Natural killer cell (primary cell): ENCODE results near the gene PITRM1. TPM values are rescaled to one million over a fixed set of nuclear protein-coding genes. Genes with fewer than 3 reads are reported as not detected.
A peak's percentile ranks its signal among the peaks of the same experiment; 100 is the strongest.

Experiments used
- ATAC-seq, 3 donors: fragments of 150-1000 bp in 2 of 3; fragments of 200-7000 bp in 1 of 3; cut with Tn5 transposase; 1 replicate in 1 of 3; 2 replicates in 2 of 3; pipeline ENCODE4 v1.10.0; 2021; ENCODE audit warnings: mild to moderate bottlenecking in 2 of 3, moderate library complexity in 2 of 3
- DNase-seq, 2 donors: peaks; one replicate each; pipeline versions ENCODE4 v3.0.0 to v3.0.0-alpha.2; 2013 to 2021; ENCODE audit warnings: mixed read lengths in 1 of 2
- H3K27ac ChIP-seq: one replicate; pipeline ENCODE4 v1.5.1; 2013; ENCODE audit warnings: mild to moderate bottlenecking, low read length
- H3K27me3 ChIP-seq: one replicate; pipeline ENCODE4 v1.6.1; 2013; ENCODE audit warnings: low read length; ENCODE audit not compliant: control insufficient read depth, insufficient read depth
- H3K36me3 ChIP-seq: one replicate; pipeline ENCODE4 v1.6.1; 2013; ENCODE audit warnings: low read length; ENCODE audit not compliant: control insufficient read depth, insufficient read depth
- H3K4me1 ChIP-seq: one replicate; pipeline ENCODE4 v1.6.1; 2013; ENCODE audit warnings: low read length; ENCODE audit not compliant: control insufficient read depth, insufficient read depth
- H3K4me3 ChIP-seq: one replicate; pipeline ENCODE4 v1.5.1; 2013; ENCODE audit warnings: low read length
- H3K9me3 ChIP-seq: one replicate; pipeline ENCODE4 v1.6.1; 2013; ENCODE audit warnings: low read length; ENCODE audit not compliant: control insufficient read depth, insufficient read depth
- H3K27ac Mint-ChIP-seq, 2 donors: one replicate each; pipeline ENCODE4 v1.8.0; 2022; ENCODE audit warnings: mild to moderate bottlenecking in 2 of 2, mixed read lengths in 2 of 2, moderate library complexity in 1 of 2
- H3K27me3 Mint-ChIP-seq, 2 donors: one replicate each; pipeline ENCODE4 v1.8.0; 2022; ENCODE audit warnings: low read depth in 2 of 2, mixed read lengths in 2 of 2
- H3K36me3 Mint-ChIP-seq: one replicate; pipeline ENCODE4 v1.8.0; 2022; ENCODE audit warnings: mixed read lengths
- H3K4me1 Mint-ChIP-seq, 2 donors: one replicate each; pipeline ENCODE4 v1.8.0; 2022; ENCODE audit warnings: mixed read lengths in 2 of 2
- H3K4me3 Mint-ChIP-seq: one replicate; pipeline ENCODE4 v1.8.0; 2022; ENCODE audit warnings: mild to moderate bottlenecking, moderate library complexity, mixed read lengths
- H3K9me3 Mint-ChIP-seq, 2 donors: one replicate each; pipeline ENCODE4 v1.8.0; 2022; ENCODE audit warnings: mixed read lengths in 2 of 2
- CTCF ChIP-seq: fragments of 200-600 bp; IDR thresholded peaks from one replicate; pipeline ENCODE4 v1.8.0; 2022; ENCODE audit warnings: antibody characterized with exemption
- WGBS: methylation state at CpG from one replicate; pipeline ENCODE4 v1.1.7; 2013; ENCODE audit warnings: missing lambda C conversion rate; ENCODE audit not compliant: insufficient coverage; 5-methylcytosine and 5-hydroxymethylcytosine counted together
- intact Hi-C: fragments of 100-400 bp; cut with micrococcal nuclease; formaldehyde crosslinking; loops from one replicate; pipeline ENCODE4 v1.14.2; 2022
- total RNA-seq, 4 donors: library from RNA; stranded (reverse); fragments of 120-200 nt in 1 of 4; gene quantifications; one replicate each; pipeline versions ENCODE4 v1.2.3 to v1.2.4, GENCODE V29; 2013 to 2022

The PITRM1 gene
- total RNA-seq, 3 donors from 2014 or later (not counting 1 experiment from before 2014, with no cell fraction given): 67.1 to 89.0 (median 70.6) TPM

- ATAC-seq: no peak
- no peaks in the 10 kb centered on the region for H3K9me3 Mint-ChIP-seq
- Histone ChIP-seq H3K4me1 (no peaks in the 10 kb centered on the region), H3K9me3 (no peaks in the 10 kb centered on the region), H3K4me3 (no peak overlapping the region), H3K36me3 (peaks cover 25% of the 10 kb centered on the region), H3K27me3 (no peaks in the 10 kb centered on the region), H3K27ac (no peak overlapping the region)
- no peaks in the 10 kb centered on the region for H3K4me1 Mint-ChIP-seq
- intact Hi-C loops: no loop called here
- no peaks in the 10 kb centered on the region for H3K36me3 Mint-ChIP-seq
- TF ChIP-seq CTCF: no peak
- DNase-seq: no peak
- H3K4me3 Mint-ChIP-seq: no peak overlapping the region
- no peak overlapping the region for H3K27ac Mint-ChIP-seq
- WGBS: 88% methylated on average over 27 of the region's 27 CpGs
- H3K27me3 Mint-ChIP-seq: no peaks in the 10 kb centered on the region
These were observed 49.9 kb downstream of the PITRM1 start for GRCh38 chr10:3122486-3123205.

GRCh38 chr10:3122034-3122433 is 50.5 kb downstream of the PITRM1 start:
- no peak overlapping the region for H3K27ac Mint-ChIP-seq
- no peak for TF ChIP-seq CTCF
- H3K4me3 Mint-ChIP-seq: no peak overlapping the region
- DNase-seq (no peak), ATAC-seq (no peak)
- Histone ChIP-seq H3K4me3 (no peak overlapping the region), H3K36me3 (peaks cover 30% of the 10 kb centered on the region), H3K9me3 (no peaks in the 10 kb centered on the region), H3K27ac (no peak overlapping the region), H3K4me1 (no peaks in the 10 kb centered on the region), H3K27me3 (no peaks in the 10 kb centered on the region)
- intact Hi-C loops: no loop called here
- 93% methylated on average over 14 of the region's 14 CpGs for WGBS
- H3K9me3 Mint-ChIP-seq: no peaks in the 10 kb centered on the region
- H3K36me3 Mint-ChIP-seq: no peaks in the 10 kb centered on the region
- no peaks in the 10 kb centered on the region for H3K27me3 Mint-ChIP-seq
- no peaks in the 10 kb centered on the region for H3K4me1 Mint-ChIP-seq

GRCh38 chr10:3119796-3120459 is 52.7 kb downstream of the PITRM1 start:
- H3K9me3 Mint-ChIP-seq: no peaks in the 10 kb centered on the region
- no peaks in the 10 kb centered on the region for H3K9me3 ChIP-seq
- no peaks in the 10 kb centered on the region for H3K4me1 ChIP-seq
- H3K27ac Mint-ChIP-seq: no peak overlapping the region
- H3K27ac ChIP-seq: no peak overlapping the region
- ATAC-seq (no peak), DNase-seq (peak in 1 of 2 donors; percentile 27)
- peaks cover 37% of the 10 kb centered on the region for H3K36me3 ChIP-seq
- intact Hi-C loops: no loop called here
- no peak overlapping the region for H3K4me3 Mint-ChIP-seq
- no peaks in the 10 kb centered on the region for H3K4me1 Mint-ChIP-seq
- no peaks in the 10 kb centered on the region for H3K27me3 ChIP-seq
- H3K27me3 Mint-ChIP-seq: no peaks in the 10 kb centered on the region
- H3K36me3 Mint-ChIP-seq: peaks cover 7% of the 10 kb centered on the region
- WGBS: 95% methylated on average over 26 of the region's 31 CpGs
- no peak for TF ChIP-seq CTCF
- no peak overlapping the region for H3K4me3 ChIP-seq
